A673 (cell line): ENCODE results near the gene GAPDH.

Source experiments
- CTCF ChIP-seq: fragments of 300-800, 200-600 bp; sonication (generic); conservative IDR thresholded peaks from 2 replicates; pipeline ENCODE4 v1.5.1; 2017; ENCODE audit warnings: low read depth, mild to moderate bottlenecking, antibody characterized with exemption, low read length, moderate library complexity, mixed read lengths
- EZH2 ChIP-seq: fragments of 200-600 bp; sonication (generic); IDR thresholded peaks from 2 replicates; pipeline ENCODE4 v1.6.1; 2017; ENCODE audit warnings: borderline replicate concordance, low read depth, mild to moderate bottlenecking, mixed read lengths, antibody characterized with exemption, low read length; ENCODE audit not compliant: poor library complexity, severe bottlenecking

GRCh38 chr12:6508087-6508486, 26.2 kb upstream of the GAPDH start:
- TF ChIP-seq CTCF (no peak), EZH2 (no peak)
